MV-4-11 (cell line): ENCODE results near the gene TPK1.
"Not testable (repeated sequence)": the region's sequence is repeated elsewhere in the genome, so short reads cannot be mapped to it uniquely, and the experiment has no call there.

Experiments
- DNase-seq: peaks from one replicate; lab custom pipeline; 2025; lab: John Stamatoyannopoulos, UW

Gene TPK1

DNA sequence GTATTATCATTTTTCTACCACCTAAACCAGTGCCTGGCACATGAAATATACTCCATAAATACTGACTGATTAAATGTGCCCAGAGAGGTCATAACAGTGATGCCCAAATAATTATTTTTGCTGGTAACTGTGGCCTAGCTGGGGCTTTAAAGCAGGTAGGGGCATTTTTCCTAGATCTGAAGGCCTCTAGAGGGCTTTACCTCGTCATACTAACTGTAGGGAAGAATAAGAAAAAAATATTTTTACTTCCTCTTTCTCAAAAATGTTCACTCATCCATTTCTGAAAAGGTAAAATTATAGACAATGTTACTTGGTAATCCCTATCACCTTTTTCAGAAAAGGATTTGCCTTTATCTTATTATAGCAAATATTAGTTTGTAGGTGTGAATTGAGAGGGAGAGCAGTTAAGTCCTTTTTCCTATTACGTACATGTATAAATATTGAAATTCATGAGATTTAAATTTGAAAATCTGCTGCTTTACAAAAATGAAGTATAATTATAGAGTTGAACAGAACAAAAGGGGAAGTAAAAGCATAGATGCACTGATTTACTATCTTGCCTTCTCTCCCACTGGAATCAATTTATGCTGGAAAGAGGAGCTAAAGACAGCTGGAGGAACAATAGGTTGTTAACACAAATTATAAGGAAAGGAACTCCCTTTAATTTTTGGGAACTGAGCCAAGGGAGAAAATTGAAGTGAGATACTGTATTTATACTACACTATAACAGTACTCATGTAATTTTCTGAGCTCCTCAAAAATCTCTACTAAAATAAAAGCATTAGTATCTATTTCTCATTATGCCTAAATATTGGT, 360.8 kb downstream of the TPK1 start:
- no peak for DNase-seq

DNA sequence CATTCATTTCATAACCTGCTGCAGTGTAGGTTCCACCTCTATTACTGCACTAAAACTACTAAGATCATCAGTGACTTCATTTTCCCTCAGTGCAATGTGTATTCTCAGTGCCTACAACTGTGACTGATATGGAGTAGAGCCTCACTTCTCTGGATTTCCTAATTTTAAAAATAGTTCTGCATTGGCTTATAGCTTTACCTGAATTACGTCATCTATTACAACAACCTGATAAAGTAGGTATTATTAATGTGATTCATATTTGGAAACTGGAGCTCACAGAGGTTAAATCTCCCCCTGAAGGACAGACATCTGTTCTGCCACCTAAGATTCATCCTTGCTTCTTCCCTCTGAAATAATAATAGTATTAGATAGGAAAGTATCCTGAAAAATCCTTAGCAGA, 361.5 kb downstream of the TPK1 start:
- DNase-seq: no peak

DNA sequence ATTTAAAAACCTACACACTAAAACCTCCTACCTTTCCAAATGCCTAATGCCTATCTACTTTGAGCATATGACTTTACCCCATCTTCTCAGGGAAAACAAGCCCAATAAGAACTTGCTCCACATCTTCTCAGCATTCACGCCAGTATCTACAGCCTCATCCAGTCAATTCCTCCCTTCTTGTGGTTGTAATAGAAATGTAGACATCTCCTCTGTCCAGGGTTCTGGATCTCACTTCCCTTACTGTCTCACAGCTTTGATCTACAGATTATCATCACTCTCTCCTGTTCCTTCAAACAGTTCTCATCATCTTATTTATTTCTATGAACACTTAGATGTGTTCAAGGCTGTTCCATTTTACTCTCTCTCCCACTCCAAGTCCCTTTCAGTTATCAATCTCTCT, 361.9 kb downstream of the TPK1 start:
- peak; percentile 5 for DNase-seq

DNA sequence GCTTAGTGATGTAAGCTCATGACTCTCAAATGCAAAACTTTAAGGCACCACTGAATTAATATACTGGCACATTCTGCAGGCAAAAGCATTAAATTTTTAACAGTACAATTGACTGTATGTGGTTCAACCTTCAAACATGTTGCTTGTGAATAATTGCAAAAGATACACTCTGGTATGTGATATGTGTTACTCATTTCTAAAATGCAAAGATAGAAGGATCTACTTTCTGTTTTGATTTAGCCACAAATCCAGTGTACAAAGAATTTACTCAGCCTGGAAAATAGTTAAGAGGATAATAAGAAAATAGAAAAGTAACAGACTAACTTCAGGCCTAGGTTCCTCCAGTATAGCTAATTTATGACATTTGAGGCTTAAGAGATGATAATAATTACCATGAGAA, 365.8 kb downstream of the TPK1 start:
- no peak for DNase-seq

DNA sequence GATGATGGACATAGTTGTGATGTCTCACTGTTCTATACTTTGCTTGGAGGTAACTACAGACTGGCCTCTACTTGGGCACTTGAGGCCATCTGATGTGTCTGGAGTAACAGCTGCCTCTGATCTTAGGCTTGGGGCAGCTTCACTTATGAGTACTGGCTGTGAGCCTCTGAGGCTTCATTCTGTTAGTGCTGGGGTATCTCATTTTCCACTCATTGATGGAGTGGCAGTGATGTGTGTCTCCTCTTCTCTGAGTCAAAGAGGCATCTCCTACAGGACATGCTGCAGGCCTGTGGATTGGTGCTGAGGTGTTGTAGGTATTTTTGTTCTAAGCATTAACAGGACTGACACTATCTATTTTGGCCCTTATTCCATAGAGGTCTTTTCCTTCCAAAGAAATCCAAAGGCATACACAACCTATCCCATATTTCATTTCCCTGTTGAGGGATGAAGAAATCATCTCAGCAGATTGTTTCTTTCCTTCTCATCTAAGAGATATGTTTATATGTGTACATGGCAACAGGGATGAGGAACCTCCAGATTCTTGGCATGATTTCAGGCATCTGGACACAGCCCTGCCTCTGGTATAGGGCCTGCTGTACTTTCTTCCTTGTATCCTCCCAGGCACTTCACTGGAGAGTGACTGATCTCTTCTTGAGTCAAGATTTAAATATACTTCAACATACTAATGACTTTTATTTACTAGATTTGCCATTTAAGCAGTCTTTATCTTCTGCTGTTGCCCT, 366.7 kb downstream of the TPK1 start:
- no peak for DNase-seq

- no peak for DNase-seq
Observed at GRCh38 chr7:144459635-144460034, 376.2 kb downstream of the TPK1 start.

DNA sequence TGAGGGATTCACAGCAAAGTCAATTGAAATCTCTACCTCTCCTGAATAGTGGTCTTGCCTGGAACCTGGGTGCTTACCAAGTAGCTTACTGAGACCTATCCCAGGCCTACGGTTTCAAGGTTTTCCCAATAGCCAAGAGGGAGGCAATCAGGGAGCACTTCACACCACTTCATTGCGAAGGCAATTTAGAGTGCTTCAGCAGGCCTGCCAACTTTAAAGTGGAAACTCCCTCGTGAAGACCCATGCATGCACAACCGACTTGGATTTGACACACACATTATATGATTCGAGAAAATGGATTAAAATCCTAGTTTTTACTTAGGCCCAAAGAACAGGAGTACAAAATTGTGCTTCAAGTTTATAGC, 380.8 kb downstream of the TPK1 start:
- no peak for DNase-seq

DNA sequence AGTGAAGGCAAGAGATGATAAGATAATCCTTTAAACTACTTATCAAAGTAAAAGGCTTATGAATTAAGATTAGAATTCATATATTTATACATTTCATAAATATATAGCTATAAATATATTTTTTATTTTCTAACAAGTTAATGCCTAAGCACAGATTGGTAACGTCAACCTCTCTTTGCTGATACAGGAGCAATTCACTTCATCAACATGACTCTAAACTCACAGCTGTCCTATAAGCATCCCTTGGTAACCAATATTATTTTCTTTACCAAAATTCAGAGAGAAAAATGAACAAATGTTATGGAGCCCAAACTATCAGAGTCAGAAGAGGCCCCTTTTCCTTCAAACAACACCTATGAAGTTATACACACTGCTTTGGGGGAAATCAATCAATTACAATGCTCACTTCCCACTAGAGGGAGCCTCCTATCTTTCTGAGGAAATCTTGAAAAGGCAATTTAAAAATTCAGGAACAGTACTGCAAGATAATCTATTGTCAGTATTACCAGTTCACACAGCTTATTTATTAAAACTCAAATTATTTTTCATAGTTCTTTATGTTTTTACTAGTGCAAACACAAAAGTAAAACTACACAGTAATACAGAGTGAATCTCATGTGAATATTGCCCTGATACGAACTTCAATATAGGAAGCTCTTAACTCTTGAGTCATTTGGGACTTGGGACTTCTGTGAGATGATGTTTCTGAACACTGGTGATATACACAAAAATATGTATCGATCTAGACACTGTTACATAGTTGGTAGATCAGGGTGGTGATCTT, 381.4 kb downstream of the TPK1 start:
- peak; percentile 3 for DNase-seq

DNA sequence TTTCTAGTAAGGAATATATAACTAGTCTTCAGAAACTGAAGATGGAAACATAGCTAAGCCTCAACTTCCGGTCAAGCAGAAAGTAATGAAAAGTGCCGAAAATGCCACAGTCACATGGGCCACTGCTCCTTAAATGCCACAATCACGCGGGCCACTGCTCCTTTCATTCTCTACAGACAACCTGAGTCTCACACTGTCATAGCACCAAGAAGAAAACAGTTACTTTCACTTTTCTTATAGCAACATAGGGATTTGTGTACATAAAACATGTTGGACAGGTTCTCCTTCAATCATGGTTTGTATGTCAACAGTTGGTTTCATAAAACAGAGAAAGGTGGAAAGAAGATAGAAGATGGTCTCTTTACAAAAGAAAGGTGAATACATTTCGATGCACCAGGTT, 383.8 kb downstream of the TPK1 start:
- no peak for DNase-seq

DNA sequence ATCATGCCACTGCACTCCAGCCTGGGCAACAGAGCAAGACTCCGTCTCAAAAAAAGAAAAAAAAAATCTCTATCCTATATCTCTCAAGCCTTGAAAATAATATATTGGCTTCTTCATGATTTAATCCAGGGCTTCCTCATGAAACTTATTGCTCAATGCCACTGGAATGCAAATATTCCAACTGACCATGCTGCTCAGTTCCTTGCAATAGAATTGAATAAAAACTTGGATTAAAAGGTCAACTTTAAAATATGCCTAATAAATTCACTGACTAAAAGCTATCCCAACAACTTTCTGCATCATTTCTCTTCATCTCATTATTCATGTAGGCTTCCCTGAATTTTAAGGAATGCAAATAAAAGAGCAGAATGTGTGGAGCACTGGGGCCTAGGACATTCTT, 390.3 kb downstream of the TPK1 start:
- no peak for DNase-seq

GRCh38 chr7:144439717-144440205, 396.1 kb downstream of the TPK1 start:
- DNase-seq: no peak

DNA sequence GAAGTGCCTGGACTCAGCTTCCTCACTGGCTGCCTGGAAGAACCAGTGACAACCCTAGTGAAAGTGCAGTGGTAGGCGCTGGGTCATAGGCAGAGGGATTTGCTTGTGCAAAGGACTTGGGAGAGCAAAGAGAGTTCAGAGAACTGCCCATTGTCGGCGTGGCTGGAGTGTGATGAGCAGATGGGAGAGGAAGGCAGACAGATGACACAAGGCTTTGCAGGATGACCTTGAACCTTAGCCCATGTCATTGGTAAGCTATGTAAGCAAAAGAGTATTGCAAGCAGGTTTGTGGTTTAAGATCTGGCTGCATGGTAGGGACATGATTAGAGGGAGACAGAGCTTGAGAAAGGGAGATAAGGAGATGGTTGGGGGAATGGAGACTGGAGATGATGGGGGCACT, 397.1 kb downstream of the TPK1 start:
- no peak for DNase-seq

GRCh38 chr7:144437370-144438191, 398.3 kb downstream of the TPK1 start:
- peak; percentile 57 for DNase-seq

GRCh38 chr7:144436500-144436899, 399.4 kb downstream of the TPK1 start:
- DNase-seq: no peak

GRCh38 chr7:144428431-144428830, 407.4 kb downstream of the TPK1 start:
- DNase-seq: no peak

DNA sequence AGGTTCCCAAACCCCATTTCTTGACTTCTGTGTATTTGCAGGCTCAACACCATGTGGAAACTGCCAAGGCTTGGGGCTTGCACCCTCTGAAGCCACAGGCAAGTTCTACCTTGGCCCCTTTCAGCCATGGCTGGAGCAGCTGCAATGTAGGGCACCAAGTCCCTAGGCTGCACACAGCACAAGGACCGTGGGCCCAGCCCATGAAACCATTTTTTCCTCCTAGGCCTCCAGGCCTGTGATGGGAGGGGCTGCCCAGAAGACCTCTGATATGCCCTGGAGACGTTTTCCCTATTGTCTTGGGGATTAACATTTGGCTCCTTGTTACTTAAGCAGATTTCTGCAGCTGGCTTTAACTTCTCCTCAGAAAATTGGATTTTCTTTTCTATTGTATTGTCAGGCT, 408.3 kb downstream of the TPK1 start:
- not testable (repeated sequence) for DNase-seq

DNA sequence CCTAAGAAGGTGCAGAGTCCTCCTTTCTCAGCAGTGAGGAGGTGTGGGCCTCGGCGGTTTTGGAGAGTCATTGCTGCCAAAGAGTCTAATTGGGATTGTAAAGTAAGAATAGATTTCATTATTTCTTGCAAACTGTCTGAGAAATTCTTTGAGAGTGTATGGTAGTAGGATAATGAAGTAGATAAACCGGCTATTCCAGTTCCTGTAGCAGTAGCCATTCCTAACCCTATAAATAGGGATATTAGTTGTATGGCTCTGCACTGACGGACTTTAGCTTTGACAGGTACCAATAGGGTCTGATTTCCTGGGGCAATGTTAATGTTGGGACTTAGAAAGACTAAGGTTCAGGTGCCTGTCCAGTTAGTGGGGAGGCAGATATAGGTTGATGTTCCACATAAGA, 416.9 kb downstream of the TPK1 start:
- not testable (repeated sequence) for DNase-seq

- no peak for DNase-seq
Observed at GRCh38 chr7:144416341-144416740, 419.5 kb downstream of the TPK1 start.

- DNase-seq: no peak
Observed at GRCh38 chr7:144415858-144416257, 420.0 kb downstream of the TPK1 start.

GRCh38 chr7:144414815-144415214, 421.0 kb downstream of the TPK1 start:
- peak; percentile 38 for DNase-seq

DNA sequence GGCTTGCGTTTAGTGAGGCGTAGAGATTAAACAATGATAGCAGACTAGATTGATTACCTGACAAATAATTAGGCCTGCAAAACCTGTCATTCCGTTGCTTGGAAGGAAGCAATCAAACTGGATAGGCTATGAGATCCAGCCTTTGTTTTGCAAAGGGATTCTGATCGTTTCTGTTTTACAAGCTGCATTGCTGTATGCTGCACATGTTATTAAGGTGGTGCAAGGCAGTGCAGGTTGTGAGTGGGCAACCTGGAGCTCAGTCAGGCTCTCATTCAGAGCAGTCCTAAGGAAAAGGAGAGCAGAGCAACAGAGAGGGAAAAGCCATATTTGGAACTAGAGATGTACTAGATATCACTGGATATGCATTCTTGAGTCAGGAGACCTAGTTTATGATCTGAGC, 425.4 kb downstream of the TPK1 start:
- DNase-seq: no peak

DNA sequence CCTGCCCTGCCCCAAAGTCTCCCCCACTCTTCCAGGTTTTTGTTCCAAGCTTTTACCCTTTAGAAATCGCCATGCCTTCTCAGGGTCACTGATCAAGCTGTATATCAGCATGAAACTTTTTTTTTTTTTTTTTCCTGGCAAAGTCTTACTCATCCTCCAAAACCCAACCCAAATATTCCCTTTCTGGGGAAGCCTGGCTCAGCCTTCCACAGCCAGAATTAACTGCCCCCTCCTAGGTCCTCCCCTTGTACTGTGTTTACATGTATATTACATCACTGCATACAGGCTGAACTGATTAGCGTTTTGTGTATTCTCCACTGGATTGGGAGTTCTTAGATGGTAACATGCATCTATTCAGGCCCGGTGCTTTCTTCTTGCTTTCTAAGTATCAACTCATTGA, 427.7 kb downstream of the TPK1 start:
- no peak for DNase-seq
